ENCODE data around the gene CDCA4. TPM values are rescaled to one million over a fixed set of nuclear protein-coding genes. Genes with fewer than 3 reads are reported as not detected.

CDCA4 gene
- total RNA-seq, 4 donors from 2014 or later = 5.7 to 8.5 (median 6.7) TPM

GRCh38 chr14:105012171-105012985, 8.5 kb downstream of the CDCA4 start:
- H3K4me1 ChIP-seq = peaks cover 0 to 4% (median 0%) of the 10 kb centered on the region in 4 donors
- WGBS, 2 donors = 65 to 69% methylated on average over 22 to 23 of the region's 23 CpGs
- peaks cover 0 to 38% (median 0%) of the 10 kb centered on the region in 3 donors for H3K36me3 ChIP-seq
- TF ChIP-seq, protein P1, sequence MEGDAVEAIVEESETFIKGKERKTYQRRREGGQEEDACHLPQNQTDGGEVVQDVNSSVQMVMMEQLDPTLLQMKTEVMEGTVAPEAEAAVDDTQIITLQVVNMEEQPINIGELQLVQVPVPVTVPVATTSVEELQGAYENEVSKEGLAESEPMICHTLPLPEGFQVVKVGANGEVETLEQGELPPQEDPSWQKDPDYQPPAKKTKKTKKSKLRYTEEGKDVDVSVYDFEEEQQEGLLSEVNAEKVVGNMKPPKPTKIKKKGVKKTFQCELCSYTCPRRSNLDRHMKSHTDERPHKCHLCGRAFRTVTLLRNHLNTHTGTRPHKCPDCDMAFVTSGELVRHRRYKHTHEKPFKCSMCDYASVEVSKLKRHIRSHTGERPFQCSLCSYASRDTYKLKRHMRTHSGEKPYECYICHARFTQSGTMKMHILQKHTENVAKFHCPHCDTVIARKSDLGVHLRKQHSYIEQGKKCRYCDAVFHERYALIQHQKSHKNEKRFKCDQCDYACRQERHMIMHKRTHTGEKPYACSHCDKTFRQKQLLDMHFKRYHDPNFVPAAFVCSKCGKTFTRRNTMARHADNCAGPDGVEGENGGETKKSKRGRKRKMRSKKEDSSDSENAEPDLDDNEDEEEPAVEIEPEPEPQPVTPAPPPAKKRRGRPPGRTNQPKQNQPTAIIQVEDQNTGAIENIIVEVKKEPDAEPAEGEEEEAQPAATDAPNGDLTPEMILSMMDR (IDR thresholded peaks at IDR 0.05) = no peak
- no peaks in the 10 kb centered on the region for H3K9me3 ChIP-seq
- DNase-seq (ENCODE audit: low spot score in 2 of 2) = no peak
- no peak overlapping the region for H3K4me3 ChIP-seq
- H3K27me3 ChIP-seq = no peaks in the 10 kb centered on the region
- no peak overlapping the region for H3K27ac ChIP-seq

DNA sequence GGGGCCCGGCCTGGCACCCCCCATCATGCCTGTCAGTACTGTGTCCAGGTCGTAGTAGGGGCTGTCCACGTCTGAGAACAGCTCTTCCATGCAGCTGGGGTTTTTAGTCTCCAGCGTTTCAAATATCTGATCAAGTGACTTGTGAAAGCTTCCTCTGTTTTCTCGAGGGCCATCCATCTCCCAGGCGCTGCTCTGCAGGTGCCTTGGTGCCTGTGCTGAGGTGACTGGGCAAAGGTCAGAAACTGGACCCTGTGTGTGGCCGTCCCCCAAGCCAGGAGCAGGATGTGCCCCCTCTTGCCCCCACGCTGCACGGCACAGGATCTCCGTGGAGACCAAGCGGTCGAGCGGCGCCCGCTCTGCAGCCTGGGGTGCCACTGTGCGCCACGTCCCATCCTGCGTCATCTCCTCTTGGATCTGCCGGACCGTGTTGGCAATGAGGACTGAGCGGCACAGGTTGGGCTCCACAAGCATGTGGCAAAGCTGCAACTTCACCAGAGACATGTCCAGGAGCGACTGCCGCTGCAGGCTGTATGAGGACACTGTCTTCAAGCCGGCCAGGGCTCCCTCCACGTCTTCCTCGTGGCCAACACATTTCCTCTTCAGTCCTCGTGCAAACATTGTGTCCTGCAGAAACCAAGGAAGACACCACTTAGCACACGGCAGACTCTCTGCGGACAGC, 9.4 kb downstream of the CDCA4 start:
- DNase-seq (ENCODE audit: low spot score in 2 of 2) = no peak

DNA sequence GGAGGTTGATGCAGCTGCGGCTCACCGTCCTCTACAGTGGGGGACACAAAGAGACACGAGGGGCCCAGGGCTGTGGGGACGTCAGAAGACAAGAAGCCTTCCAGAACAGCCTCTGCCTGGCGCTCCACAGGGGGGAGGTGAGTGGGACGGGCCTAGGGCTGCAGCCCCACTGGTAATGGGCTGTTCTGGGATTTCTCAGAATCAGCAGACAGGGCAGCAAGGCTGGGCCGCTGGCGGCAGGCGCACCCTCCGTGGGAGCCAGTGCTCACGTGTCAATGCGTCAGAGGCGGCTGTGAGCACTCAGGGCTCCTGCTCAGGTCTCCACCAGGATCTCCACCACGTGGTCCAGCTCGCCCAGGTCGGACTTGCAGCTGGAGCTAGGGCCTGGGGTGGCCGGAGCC, 10.0 kb downstream of the CDCA4 start:
- Histone ChIP-seq H3K27me3 (no peaks in the 10 kb centered on the region), H3K4me1 (peaks cover 0 to 4% (median 0%) of the 10 kb centered on the region in 4 donors), H3K36me3 (peaks cover 0 to 51% (median 0%) of the 10 kb centered on the region in 3 donors), H3K4me3 (no peak overlapping the region), H3K9me3 (no peaks in the 10 kb centered on the region), H3K27ac (no peak overlapping the region)
- DNase-seq (ENCODE audit: low spot score in 2 of 2) = no peak
- WGBS, 2 donors = 63 to 76% methylated on average over 6 to 7 of the region's 17 CpGs
- TF ChIP-seq EP300 (IDR thresholded peaks at IDR 0.05) = no peak
- TF ChIP-seq, protein P1 (IDR thresholded peaks at IDR 0.05) = no peak
- TF ChIP-seq POLR2A (IDR thresholded peaks at IDR 0.05) = no peak

More for the DNA sequence above, 9.4 kb downstream of the CDCA4 start:
- H3K4me3 ChIP-seq = no peak overlapping the region
- H3K27ac ChIP-seq = no peak overlapping the region
- no peaks in the 10 kb centered on the region for H3K9me3 ChIP-seq
- H3K27me3 ChIP-seq = no peaks in the 10 kb centered on the region
- TF ChIP-seq, protein P1 (IDR thresholded peaks at IDR 0.05) = no peak
- TF ChIP-seq POLR2A (IDR thresholded peaks at IDR 0.05) (no peak), EP300 (IDR thresholded peaks at IDR 0.05) (no peak)
- H3K36me3 ChIP-seq = peaks cover 0 to 46% (median 0%) of the 10 kb centered on the region in 3 donors
- WGBS, 2 donors = 83 to 85% methylated on average over 23 to 29 of the region's 29 CpGs
- peaks cover 0 to 4% (median 0%) of the 10 kb centered on the region in 4 donors for H3K4me1 ChIP-seq

GRCh38 chr14:105010106-105010505, 10.8 kb downstream of the CDCA4 start:
- 71 to 78% methylated on average over 4 of the region's 4 CpGs for WGBS, 2 donors
- no peak for DNase-seq (ENCODE audit: low spot score in 2 of 2)
- Histone ChIP-seq H3K4me3 (no peak overlapping the region), H3K4me1 (peaks cover 0 to 4% (median 0%) of the 10 kb centered on the region in 4 donors), H3K36me3 (peaks cover 0 to 57% (median 0%) of the 10 kb centered on the region in 3 donors), H3K9me3 (no peaks in the 10 kb centered on the region), H3K27ac (no peak overlapping the region), H3K27me3 (no peaks in the 10 kb centered on the region)
- TF ChIP-seq POLR2A (IDR thresholded peaks at IDR 0.05) = no peak
- TF ChIP-seq EP300 (IDR thresholded peaks at IDR 0.05) = no peak

DNA sequence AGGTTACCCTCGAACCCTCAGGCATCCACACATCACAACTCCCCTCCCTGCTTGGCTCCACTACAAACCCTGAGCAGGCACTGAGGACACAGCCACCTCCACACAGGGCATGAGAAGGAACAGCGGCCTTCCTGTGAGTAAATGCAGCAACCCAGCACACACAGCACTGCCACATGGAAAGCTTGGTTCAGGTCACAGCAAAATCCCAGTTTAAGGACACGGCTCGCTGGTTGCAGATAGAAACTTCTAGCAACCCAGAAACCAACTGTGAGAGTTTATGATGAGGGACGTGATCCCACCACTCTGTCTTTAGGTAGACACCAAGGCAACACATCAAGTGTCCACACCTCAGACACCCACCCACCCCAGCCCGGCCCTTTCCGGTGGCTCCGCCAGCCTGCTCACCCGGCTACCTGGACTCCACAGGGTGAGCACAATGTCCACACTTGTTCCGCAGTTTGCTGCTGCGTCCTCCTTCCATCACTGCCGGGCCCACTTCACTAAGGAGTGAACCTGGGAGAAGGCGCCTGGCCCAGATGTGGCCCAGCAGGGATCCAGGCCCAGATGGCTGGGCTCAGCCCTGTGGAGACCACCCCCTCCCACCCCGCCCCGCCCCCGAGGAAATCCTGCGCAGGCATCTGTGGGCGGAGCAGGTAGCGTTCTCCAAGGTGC, 13.2 kb downstream of the CDCA4 start:
- peaks cover 0 to 57% (median 0%) of the 10 kb centered on the region in 3 donors for H3K36me3 ChIP-seq
- H3K9me3 ChIP-seq = no peaks in the 10 kb centered on the region
- H3K27me3 ChIP-seq = no peaks in the 10 kb centered on the region
- no peak for DNase-seq (ENCODE audit: low spot score in 2 of 2)
- no peaks in the 10 kb centered on the region for H3K4me1 ChIP-seq
- H3K4me3 ChIP-seq = no peak overlapping the region
- 89 to 96% methylated on average over 13 of the region's 19 CpGs for WGBS, 2 donors
- TF ChIP-seq, protein P1 (IDR thresholded peaks at IDR 0.05) = no peak
- H3K27ac ChIP-seq = no peak overlapping the region

All from tibial nerve (tissue), 4 donors.